Breast epithelium (tissue), 4 donors: ENCODE measurements around the gene YY1. TPM values are rescaled to one million over a fixed set of nuclear protein-coding genes. Genes with fewer than 3 reads are reported as not detected.
A peak's percentile ranks its signal among the peaks of the same experiment; 100 is the strongest.
"Not testable (repeated sequence)": the region's sequence is repeated elsewhere in the genome, so short reads cannot be mapped to it uniquely, and the experiment has no call there.

ENCODE experiments used
- DNase-seq, 2 donors: peaks; one replicate each; pipeline ENCODE4 v3.0.0-alpha.2; 2019; ENCODE audit warnings: low spot score in 2 of 2
- H3K27ac ChIP-seq, 2 donors: fragments of 200-600 bp; sonication (generic) in 1 of 2; one replicate each; pipeline ENCODE4 v1.5.1; 2016 to 2019; ENCODE audit warnings: mild to moderate bottlenecking in 1 of 2
- H3K27me3 ChIP-seq, 2 donors: fragments of 200-600 bp; sonication (generic) in 1 of 2; one replicate each; pipeline versions ENCODE4 v1.5.1 to v1.6.0; 2017 to 2019; ENCODE audit warnings: control low read depth in 1 of 2, mild to moderate bottlenecking in 1 of 2
- H3K36me3 ChIP-seq: fragments of 200-600 bp; one replicate; pipeline ENCODE4 v1.5.1; 2019
- H3K4me1 ChIP-seq, 2 donors: fragments of 200-600 bp; sonication (generic); one replicate each; pipeline ENCODE4 v1.5.1; 2016 to 2019; ENCODE audit warnings: control low read depth in 1 of 2
- H3K4me3 ChIP-seq, 3 donors: fragments of 200-600 bp; sonication (generic); 1 replicate in 2 of 3; 2 replicates in 1 of 3; pipeline ENCODE4 v1.5.1; 2016 to 2019; ENCODE audit warnings: mild to moderate bottlenecking in 3 of 3, moderate library complexity in 2 of 3
- H3K9me3 ChIP-seq, 2 donors: fragments of 200-600 bp; sonication (generic) in 1 of 2; one replicate each; pipeline ENCODE4 v1.5.1; 2016 to 2019; ENCODE audit warnings: control low read depth in 1 of 2
- POLR2A ChIP-seq: fragments of 450-650 bp; IDR thresholded peaks from one replicate; pipeline ENCODE4 v1.6.1; 2016; ENCODE audit warnings: antibody characterized with exemption, mild to moderate bottlenecking, moderate library complexity
- POLR2AphosphoS5 ChIP-seq, 3 donors: sonication (generic); formaldehyde crosslinking; IDR thresholded peaks; one replicate each; pipeline ENCODE4 v1.6.1; 2017; ENCODE audit warnings: antibody characterized with exemption in 3 of 3
- intact Hi-C: fragments of 100-400 bp; cut with DNase I; formaldehyde crosslinking; loops from one replicate; pipeline ENCODE4 v1.15.1; 2023; ENCODE audit warnings: low total_unique reads
- total RNA-seq, 3 donors: library from RNA; depleted of rRNA; stranded (reverse); fragments of >200 nt; gene quantifications; one replicate each; pipeline ENCODE4 v1.1.0, GENCODE V29; 2016
- TF ChIP-seq, protein P1 (sequence below), 3 donors: fragments of 450-650 bp; IDR thresholded peaks; one replicate each; pipeline ENCODE4 v1.5.1; 2016 to 2017; ENCODE audit warnings: antibody characterized with exemption in 3 of 3, mild to moderate bottlenecking in 3 of 3, moderate library complexity in 3 of 3

YY1 gene
- total RNA-seq, 3 donors from 2014 or later = 46.2 to 61.2 (median 50.6) TPM

DNA sequence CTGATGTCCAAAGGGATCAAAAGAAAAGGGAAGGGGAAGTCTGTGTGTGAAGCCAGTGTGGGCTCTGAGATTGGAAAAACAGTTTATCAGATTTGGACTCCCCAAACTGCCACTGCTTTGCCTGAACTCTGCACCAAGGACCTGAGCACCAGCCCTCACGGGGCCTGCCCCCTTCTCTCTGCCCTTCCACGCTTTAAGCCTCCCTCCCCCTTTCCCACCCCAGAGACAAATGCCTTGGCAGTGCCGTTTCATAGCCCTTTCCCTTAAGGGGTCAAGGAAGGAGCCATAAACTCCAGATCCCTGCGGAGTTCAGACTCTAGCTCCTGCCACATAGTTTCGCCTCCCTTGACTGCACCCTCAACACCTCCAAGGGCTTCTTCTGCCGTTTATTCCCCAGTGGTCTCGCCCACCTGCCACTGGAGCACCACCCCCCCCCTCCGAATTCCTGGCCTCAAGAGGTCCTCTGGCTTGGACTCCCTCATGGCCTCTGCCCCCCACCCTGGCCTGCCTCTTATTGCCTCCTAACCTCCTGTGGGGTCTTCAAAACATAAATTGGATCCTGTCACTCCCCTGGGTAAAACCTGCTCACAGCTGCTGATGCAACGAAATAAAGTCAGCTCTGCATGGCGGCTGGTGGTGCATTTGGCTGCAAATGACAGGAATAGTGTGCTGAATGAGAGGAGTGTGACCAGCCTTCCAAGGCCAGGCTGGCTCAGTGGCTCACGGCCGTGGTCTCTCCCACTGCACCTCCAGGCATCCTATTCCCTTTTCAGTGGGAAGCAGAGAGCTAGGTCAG is 48.5 kb downstream of the YY1 start:
- DNase-seq = peak in 1 of 2 donors; percentile 12
- Histone ChIP-seq H3K27me3 (no peaks in the 10 kb centered on the region), H3K27ac (no peak overlapping the region), H3K36me3 (no peaks in the 10 kb centered on the region), H3K9me3 (no peaks in the 10 kb centered on the region), H3K4me1 (peaks cover 0 to 3% of the 10 kb centered on the region in 2 donors), H3K4me3 (no peak overlapping the region)
- intact Hi-C loops = no loop called here
- no peak for TF ChIP-seq POLR2A
- TF ChIP-seq, protein P1, sequence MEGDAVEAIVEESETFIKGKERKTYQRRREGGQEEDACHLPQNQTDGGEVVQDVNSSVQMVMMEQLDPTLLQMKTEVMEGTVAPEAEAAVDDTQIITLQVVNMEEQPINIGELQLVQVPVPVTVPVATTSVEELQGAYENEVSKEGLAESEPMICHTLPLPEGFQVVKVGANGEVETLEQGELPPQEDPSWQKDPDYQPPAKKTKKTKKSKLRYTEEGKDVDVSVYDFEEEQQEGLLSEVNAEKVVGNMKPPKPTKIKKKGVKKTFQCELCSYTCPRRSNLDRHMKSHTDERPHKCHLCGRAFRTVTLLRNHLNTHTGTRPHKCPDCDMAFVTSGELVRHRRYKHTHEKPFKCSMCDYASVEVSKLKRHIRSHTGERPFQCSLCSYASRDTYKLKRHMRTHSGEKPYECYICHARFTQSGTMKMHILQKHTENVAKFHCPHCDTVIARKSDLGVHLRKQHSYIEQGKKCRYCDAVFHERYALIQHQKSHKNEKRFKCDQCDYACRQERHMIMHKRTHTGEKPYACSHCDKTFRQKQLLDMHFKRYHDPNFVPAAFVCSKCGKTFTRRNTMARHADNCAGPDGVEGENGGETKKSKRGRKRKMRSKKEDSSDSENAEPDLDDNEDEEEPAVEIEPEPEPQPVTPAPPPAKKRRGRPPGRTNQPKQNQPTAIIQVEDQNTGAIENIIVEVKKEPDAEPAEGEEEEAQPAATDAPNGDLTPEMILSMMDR (IDR thresholded peaks at IDR 0.05) = no peak
- no peak for TF ChIP-seq POLR2AphosphoS5 (IDR thresholded peaks at IDR 0.05)

DNA sequence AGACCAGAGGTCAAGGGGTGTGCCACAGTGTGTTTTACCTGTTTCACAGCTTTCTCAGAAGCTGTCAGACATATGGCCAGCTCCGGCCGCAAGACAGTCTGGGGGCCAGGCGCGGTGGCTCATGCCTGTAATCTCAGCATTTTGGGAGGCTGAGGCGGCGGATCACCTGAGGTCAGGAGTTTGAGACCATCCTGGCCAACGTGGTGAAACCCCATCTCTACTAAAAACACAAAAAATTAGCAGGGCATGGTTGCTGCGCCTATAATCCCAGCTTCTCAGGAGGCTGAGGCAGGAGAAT is 49.0 kb downstream of the YY1 start:
- H3K27me3 ChIP-seq, H3K9me3 ChIP-seq, H3K4me3 ChIP-seq, H3K36me3 ChIP-seq, H3K27ac ChIP-seq, intact Hi-C loops, H3K4me1 ChIP-seq: not testable (repeated sequence)
- peak in 1 of 2 donors; percentile 2 for DNase-seq

DNA sequence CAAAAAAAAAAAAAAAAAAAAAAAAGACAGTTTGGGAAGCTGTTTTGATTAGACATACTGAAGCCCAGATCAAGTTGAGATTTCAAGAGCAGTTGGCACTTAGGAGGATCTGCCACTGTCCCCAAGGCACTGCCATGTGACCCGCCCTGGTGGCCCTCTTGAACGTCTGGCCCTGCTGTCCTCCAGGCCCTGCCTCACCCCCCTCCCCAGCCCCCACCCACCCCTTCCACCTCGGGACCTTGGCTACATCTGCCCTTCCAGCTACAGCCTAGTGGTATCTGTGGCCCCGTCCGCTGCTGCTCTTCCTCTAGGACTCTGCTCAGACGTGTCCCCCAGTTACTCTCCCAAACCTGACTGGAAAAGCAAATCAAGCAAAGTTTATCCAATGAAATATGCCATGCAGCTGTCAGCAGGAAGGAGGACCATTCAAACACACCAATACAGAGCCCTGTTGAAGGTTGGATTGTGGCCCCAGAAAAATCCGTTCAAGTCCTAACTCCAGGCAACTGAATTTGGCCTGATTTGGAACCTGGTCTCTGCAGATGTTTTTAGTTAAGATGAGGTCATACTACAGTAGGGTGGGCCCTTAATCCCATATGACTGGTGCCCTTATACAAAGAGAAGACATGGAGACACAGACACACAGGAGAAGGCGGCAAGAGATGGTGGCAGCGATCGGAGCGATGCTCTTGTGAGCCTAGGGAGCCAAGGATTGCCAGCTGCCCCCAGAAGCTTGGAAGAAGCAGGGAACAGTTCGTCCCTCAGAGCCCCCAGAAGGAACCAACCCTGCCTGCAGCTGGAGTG is 49.6 kb downstream of the YY1 start:
- Histone ChIP-seq H3K4me1 (peaks cover 0 to 3% of the 10 kb centered on the region in 2 donors), H3K9me3 (no peaks in the 10 kb centered on the region), H3K27me3 (no peaks in the 10 kb centered on the region), H3K36me3 (no peaks in the 10 kb centered on the region), H3K27ac (no peak overlapping the region), H3K4me3 (no peak overlapping the region)
- TF ChIP-seq, protein P1 (IDR thresholded peaks at IDR 0.05) = no peak
- no peak for TF ChIP-seq POLR2AphosphoS5 (IDR thresholded peaks at IDR 0.05)
- TF ChIP-seq POLR2A = no peak
- intact Hi-C loops = no loop called here
- DNase-seq = peak in 1 of 2 donors; percentile 33

DNA sequence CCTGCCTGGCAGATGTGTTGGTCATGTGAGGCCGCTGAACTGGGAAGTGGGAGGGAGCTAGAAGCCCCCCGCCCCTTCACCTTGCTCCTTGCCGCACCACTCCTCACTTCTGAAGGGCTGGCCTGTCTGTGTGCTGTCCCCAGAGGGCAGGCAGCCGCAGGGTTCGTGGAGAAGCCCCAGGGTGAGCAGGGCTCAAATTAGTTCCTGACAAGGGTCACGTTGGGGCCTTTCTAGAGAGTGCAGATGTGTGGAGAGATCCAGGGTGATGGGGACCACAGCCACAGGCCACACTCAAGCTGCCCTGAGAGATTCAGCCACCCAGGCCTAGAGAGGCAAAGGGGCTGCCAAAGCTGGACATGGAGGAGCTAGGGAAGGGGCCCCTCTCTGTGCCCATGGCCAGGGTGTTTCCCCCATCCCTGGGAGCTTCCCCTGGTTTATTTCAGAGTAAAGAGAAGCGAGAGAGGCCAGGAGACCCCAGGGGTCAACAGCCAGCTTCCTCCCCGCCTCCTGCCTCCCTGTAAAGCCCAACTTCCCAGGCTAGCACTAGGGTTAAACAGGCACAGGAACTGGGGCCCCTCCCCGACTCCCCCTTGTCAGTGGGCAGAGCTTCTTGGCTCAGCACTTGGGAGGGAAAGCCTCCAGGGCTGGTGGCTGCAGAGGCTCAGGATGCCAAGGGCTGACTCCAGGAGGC is 51.1 kb downstream of the YY1 start:
- peak in 1 of 2 donors; percentile 31 for DNase-seq
- Histone ChIP-seq H3K36me3 (no peaks in the 10 kb centered on the region), H3K4me3 (no peak overlapping the region), H3K9me3 (no peaks in the 10 kb centered on the region), H3K27ac (peak overlapping the region in 1 of 2 donors; percentile 3), H3K4me1 (peaks cover 0 to 3% of the 10 kb centered on the region in 2 donors), H3K27me3 (no peaks in the 10 kb centered on the region)
- intact Hi-C loops = no loop called here
- TF ChIP-seq POLR2AphosphoS5 (IDR thresholded peaks at IDR 0.05) (no peak), POLR2A (no peak)
- TF ChIP-seq, protein P1 (IDR thresholded peaks at IDR 0.05) = no peak

DNA sequence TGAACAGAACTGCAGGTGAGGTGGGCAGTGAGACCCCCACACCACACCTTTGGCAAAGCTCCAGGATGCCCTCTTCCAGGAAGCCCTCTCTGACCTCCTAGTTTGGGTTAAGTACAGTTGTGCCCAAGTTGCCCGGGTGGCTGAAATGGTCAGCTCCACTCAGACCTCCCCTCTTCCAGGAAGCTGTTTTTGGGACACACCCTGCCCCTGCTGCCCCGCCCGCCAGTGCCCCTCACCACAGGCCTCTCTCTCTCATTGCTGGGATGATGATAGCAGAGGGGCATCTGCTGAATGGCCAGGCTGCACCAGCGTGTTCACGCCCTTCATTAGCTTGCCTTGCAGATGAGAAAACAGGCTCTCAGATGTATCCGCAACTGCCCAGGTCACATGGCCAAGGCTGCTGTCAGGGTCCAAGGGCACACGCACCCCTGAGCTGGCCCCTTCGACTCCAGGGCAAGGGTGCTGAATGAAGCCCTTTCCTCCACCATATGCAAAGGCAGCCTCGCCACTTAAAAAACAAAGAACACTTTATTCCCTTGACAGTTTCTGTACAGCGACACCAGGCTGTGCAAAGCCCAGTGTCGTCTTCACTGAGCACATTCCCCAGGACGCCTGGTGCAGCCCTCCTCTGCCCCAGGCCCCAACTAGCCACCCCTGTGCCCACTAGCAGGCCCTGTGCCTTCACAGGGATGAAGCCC is 51.8 kb downstream of the YY1 start:
- TF ChIP-seq, protein P1 (IDR thresholded peaks at IDR 0.05) = no peak
- no peak for TF ChIP-seq POLR2AphosphoS5 (IDR thresholded peaks at IDR 0.05)
- no peak for TF ChIP-seq POLR2A
- peak in 1 of 2 donors; percentile 42 for DNase-seq

More for the DNA sequence above, 51.8 kb downstream of the YY1 start:
- intact Hi-C loops = no loop called here
- Histone ChIP-seq H3K4me3 (no peak overlapping the region), H3K4me1 (peaks cover 0 to 3% of the 10 kb centered on the region in 2 donors), H3K27me3 (no peaks in the 10 kb centered on the region), H3K9me3 (no peaks in the 10 kb centered on the region), H3K27ac (peak overlapping the region in 1 of 2 donors; percentile 3), H3K36me3 (no peaks in the 10 kb centered on the region)
